Measurements from ENCODE around the gene RAI1.

Gene RAI1

GRCh38 chr17:17831208-17832031 lies 150.2 kb downstream of the RAI1 start:
- no peak for DNase-seq (ENCODE audit: low read depth)

- no peak for DNase-seq (ENCODE audit: low read depth)
Measured at GRCh38 chr17:17832032-17832363, 150.7 kb downstream of the RAI1 start.

DNA sequence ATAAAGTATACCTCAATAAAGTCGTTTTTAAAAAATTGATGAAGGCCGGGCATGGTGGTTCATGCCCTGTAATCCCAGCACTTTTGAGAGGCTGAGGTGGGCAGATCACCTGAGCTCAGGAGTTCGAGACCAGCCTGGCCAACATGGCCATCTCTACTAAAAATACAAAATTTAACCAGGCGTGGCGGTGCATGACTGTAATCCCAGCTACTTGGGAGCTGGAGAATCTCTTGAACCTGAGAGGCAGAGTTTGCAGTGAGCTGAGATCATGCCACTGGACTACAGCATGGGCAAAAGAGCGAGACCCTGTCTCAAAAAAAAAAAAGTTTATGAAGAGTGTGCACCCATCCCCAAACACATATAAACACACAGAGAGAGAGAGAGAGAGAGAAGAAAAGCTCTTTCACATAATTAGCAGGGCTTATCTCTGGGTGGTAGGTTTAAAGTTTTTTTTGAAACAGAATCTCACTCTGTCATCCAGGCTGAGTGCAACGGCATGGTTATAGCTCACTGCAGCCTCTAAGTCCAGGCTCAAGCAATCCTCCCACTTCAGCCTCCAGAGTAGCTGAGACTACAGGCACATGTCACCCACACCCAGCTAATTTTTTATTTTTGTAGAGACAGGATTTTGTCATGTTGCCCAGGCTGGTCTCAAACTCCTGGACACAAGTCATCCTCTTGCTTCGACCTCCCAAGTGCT lies 152.6 kb downstream of the RAI1 start:
- DNase-seq (ENCODE audit: low read depth), result no peak

DNA sequence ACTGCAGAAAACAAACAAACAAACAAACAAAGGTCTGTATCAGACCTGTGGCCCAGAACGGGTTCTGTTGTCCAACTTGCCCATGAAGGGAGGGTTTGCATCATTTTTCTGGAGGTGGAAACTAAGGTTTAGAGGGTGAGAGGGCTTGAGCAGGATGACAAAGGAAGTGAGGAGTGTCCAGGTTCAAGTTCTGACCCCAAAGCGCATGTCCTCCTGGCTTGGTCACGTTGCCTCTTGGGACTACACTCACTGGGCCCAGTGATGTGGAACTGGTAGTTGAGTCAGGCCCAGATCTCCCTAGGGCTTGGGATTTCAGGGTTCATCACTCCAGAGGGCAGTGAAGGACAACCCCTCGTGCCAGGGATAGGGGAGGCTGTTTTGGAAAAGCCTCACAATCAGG lies 153.7 kb downstream of the RAI1 start:
- no peak for DNase-seq (ENCODE audit: low read depth)

- DNase-seq (ENCODE audit: low read depth), result no peak
Measured at GRCh38 chr17:17835415-17836249, 154.4 kb downstream of the RAI1 start.

GRCh38 chr17:17836250-17836817 lies 155.1 kb downstream of the RAI1 start:
- peak; percentile 85 for DNase-seq (ENCODE audit: low read depth)

DNA sequence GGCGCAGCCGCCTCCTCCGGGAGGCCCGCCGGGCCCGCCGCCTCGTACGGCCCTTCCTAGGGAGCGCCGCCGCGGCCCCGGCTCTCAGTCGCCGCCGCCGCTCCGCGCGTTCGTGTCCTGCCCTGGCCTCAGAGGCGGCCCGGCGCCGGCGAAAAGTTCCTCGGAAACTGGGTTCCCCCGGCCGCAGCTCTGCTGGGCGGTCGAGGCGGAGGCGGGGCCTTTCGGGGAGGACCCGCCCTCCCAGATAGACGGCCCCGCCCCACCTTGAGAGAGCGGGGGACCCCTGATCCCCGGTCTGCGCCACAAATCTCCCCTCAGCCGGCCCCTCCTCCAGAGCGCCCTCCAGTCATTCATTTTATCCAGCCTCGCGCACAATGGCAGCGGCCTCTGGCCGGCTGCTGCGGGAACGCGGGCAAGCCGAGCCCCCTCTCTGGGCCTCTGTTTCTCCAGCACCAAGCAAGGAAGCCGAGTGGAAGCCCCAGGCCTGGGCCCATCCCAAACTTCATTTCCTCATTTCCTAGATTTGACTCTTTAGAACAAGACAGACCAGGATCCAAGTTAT lies 155.6 kb downstream of the RAI1 start, which contains the start of gene SREBF1:
Gene SREBF1 (minus strand): TSS at position 169 of the 562 bp plus-strand sequence. CDS start 169 bp downstream, outside the sequence.
- no peak for DNase-seq (ENCODE audit: low read depth)

GRCh38 chr17:17837380-17837821 lies 156.1 kb downstream of the RAI1 start:
- DNase-seq (ENCODE audit: low read depth), result peak; percentile 92

DNA sequence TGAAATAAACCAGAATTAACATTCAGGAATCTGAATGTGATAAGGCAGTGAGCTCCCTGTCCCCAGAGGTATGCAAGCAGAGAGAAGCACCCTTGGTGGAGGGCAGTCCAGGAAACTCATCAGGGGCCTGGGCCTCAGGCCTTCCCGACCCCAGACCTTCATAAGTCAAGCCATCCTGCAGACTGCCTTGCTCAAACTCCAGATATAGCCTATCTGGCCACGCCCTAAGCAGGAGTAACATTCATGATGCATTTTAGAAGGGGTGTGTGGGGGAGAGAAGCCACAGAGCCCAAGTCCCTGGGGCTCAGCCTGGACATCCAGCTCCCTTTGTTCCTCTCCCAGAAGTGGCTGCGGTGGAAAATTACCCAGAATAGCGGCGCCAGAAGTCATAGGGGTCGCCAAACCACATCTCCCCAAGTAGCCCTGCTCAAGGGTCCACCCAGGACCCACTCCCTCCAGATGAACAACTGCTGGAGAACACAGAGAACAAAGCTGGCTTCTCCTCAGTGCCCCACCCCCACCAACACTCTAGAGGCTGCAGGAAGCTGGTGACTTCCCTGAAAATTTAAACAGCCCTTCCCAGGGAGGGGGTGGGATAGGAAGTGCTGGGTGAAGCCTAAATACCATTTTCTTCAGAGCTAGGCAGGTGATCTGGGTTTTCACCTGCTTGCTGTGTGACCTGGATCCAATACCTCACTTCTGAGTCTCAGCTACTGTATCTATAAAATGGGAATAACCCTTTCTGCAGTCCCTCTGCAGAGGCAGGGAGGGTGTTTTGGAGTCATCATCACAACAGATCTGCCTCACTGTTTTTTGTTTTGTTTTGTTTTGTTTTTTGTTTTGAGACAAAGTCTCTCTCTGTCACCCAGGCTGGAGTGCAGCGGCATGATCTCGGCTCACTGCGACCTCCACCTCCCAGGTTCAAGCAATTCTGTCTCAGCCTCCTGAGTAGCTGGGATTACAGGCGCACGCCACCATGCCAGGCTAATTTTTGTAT lies 157.0 kb downstream of the RAI1 start:
- DNase-seq (ENCODE audit: low read depth), result no peak

DNA sequence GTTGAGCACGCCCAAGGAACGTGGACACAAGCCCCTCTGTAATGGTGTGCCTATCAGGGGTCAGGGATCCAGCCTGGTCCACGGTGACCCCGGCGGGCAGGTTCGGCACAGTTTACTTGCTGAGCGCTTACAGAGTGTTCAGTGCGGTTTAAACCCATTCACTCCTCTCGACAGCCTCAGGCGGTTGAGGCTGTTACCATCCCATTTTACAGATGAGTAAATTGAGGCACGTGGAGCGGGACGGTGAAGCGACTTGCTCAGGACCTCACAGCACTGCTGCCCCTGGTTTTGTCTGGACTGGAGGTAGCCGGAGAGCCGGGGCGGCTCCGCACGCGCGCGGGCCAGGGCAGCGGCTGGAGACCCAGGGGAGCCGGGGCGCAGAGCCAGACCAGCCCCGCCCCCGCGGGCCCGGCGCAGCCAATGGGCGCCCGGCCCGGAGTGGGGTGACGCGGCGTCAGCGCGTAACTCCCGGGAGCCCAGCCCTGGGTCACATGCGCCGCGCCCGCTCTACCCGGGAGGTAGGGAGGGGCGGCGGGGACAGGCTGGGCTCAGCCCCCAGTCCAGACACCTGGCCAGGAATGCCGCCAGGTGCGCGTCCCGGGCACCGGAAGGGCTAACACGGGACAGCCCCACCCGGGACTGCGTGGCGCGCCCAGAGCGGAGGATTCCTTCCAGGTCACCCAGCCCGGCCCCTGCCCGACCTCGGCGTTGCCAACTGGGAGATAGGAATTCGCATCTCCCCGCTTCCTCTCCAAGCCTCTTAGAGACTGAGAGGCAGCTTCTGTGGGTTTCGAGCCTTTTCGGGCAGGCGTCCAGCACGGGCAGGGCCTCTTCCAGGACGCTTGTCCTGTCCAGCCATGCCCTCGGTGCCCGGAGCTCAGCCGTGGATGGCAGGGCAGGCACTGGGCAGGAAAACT lies 158.8 kb downstream of the RAI1 start:
- DNase-seq (ENCODE audit: low read depth), result peak; percentile 74

- DNase-seq (ENCODE audit: low read depth), result no peak
Measured at GRCh38 chr17:17840751-17841591, 159.7 kb downstream of the RAI1 start.

GRCh38 chr17:17841601-17842025 lies 160.4 kb downstream of the RAI1 start:
- DNase-seq (ENCODE audit: low read depth), result no peak

DNA sequence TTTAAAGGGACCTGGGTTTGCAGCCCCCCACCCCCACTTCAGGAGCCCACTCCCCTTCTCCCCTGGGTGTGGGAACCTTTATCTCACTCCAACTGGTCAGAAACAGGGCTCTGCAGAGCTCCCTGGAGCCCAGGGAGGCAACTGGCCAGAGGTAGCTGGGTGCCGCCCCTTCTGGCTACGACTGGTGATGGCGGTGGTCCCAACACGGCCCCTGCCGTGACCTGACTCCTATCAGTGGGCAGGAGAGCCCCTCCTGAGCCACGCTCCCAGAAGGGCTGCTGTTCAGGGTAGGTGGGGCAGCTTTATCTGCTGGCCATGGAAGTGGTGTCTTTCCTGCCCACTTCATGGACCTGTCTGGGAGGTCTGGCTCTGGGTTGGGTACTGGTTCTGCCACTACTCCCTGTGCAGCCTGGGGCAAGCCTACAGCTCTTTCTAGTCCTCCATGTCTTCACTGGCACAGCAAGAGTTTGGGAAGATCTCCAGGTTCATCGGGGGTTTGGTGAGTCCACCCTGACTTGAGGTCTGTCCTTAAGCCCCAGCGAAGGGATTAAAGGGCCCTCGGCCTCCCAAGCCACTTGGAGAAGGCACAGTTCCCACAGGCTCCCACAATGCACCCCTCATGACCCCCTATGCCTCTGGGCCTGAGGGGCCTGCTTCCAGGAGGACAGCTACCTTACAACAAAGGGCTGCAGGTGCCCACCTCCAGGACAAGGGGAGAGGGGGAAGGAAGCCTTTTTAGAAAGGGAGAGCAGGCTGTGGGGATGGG lies 161.0 kb downstream of the RAI1 start:
- DNase-seq (ENCODE audit: low read depth), result no peak

GRCh38 chr17:17843096-17843495 lies 161.8 kb downstream of the RAI1 start:
- no peak for DNase-seq (ENCODE audit: low read depth)

- DNase-seq (ENCODE audit: low read depth), result no peak
Measured at GRCh38 chr17:17844079-17844478, 162.8 kb downstream of the RAI1 start.

- DNase-seq (ENCODE audit: low read depth), result no peak
Measured at GRCh38 chr17:17844500-17844899, 163.2 kb downstream of the RAI1 start.

DNA sequence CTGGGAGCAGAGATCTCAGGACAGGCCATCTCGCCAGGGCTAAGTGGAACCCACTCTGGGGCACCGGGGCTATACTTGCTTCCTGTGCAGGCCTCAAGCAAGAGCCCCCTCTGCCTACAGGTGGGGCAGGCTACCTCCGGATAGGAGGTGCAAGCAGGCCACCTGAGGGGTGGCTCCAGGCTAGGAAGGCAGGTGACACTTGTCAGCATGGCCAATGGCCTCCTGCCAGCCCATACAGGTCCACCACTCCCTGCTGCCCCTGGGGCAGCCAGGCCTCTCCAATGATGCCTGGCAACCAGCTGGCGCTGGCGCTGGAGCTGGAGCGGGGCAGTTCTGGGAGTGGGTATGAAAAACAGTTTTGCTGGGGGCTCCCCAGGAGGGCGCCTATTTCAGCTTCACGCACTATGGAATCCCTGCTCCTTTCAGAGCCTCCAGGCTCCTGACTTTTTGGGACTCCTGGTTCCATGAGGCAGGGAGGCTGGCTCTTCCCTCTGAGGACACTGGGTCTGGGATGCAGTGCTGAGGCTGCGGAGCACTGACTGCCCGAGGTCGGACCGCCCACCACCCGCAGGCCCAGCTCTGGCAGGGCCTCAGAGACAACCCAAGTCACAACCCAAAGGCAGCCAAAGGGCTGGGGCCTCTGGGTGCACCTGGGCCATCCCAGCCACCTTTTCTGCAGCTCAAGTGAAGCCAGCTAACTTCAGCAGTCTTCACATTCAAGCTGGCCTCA lies 164.0 kb downstream of the RAI1 start:
- DNase-seq (ENCODE audit: low read depth), result no peak

Data from stromal cell of bone marrow (primary cell).